IPS-20b (cell line): ENCODE measurements around the gene ZBP1.

Experiments
- H3K27ac ChIP-seq: one replicate; pipeline ENCODE4 v1.5.1; 2013; ENCODE audit warnings: low read length
- H3K27me3 ChIP-seq: 2 replicates; pipeline ENCODE4 v1.6.1; 2013; ENCODE audit warnings: mild to moderate bottlenecking, low read length, inconsistent platforms; ENCODE audit not compliant: insufficient read depth
- H3K36me3 ChIP-seq: 2 replicates; pipeline ENCODE4 v1.6.1; 2013; ENCODE audit warnings: low read depth, mild to moderate bottlenecking, inconsistent platforms, low read length, moderate library complexity; ENCODE audit not compliant: insufficient read depth
- H3K4me1 ChIP-seq: 2 replicates; pipeline ENCODE4 v1.6.1; 2013; ENCODE audit warnings: mild to moderate bottlenecking, control low read depth, inconsistent platforms, low read length, moderate library complexity; ENCODE audit not compliant: insufficient read depth
- H3K4me3 ChIP-seq: 2 replicates; pipeline ENCODE4 v1.5.1; 2013; ENCODE audit warnings: mild to moderate bottlenecking, low read length, inconsistent platforms
- H3K9ac ChIP-seq: 2 replicates; pipeline ENCODE4 v1.6.1; 2013; ENCODE audit warnings: low read depth, mild to moderate bottlenecking, inconsistent platforms, low read length, moderate library complexity
- H3K9me3 ChIP-seq: 2 replicates; pipeline ENCODE4 v1.6.1; 2013; ENCODE audit warnings: mild to moderate bottlenecking, low read depth, low read length, inconsistent platforms; ENCODE audit not compliant: insufficient read depth

Gene ZBP1

GRCh38 chr20:57567471-57568079 is 52.7 kb downstream of the ZBP1 start:
- Histone ChIP-seq H3K9ac (no peak overlapping the region), H3K27me3 (0 out of 2 replicates have a peak, but pooled peaks cover 3% of the 10 kb centered on the region), H3K4me1 (no peaks in the 10 kb centered on the region), H3K27ac (no peak overlapping the region), H3K4me3 (no peak overlapping the region), H3K9me3 (no peaks in the 10 kb centered on the region), H3K36me3 (no peaks in the 10 kb centered on the region)

- H3K27me3 ChIP-seq = no peaks in the 10 kb centered on the region
- H3K27ac ChIP-seq = no peak overlapping the region
Observed at GRCh38 chr20:57566803-57567459, 53.3 kb downstream of the ZBP1 start.

GRCh38 chr20:57566399-57566798 is 53.8 kb downstream of the ZBP1 start:
- Histone ChIP-seq H3K4me3 (no peak overlapping the region), H3K9me3 (no peaks in the 10 kb centered on the region), H3K27me3 (no peaks in the 10 kb centered on the region), H3K27ac (no peak overlapping the region), H3K9ac (no peak overlapping the region), H3K36me3 (no peaks in the 10 kb centered on the region), H3K4me1 (no peaks in the 10 kb centered on the region)

More at GRCh38 chr20:57566803-57567459, 53.3 kb downstream of the ZBP1 start:
- no peak overlapping the region for H3K4me3 ChIP-seq
- no peaks in the 10 kb centered on the region for H3K4me1 ChIP-seq
- no peak overlapping the region for H3K9ac ChIP-seq
- no peaks in the 10 kb centered on the region for H3K9me3 ChIP-seq
- no peaks in the 10 kb centered on the region for H3K36me3 ChIP-seq

GRCh38 chr20:57564951-57565642 is 55.1 kb downstream of the ZBP1 start:
- no peaks in the 10 kb centered on the region for H3K36me3 ChIP-seq
- H3K4me1 ChIP-seq = no peaks in the 10 kb centered on the region
- H3K4me3 ChIP-seq = no peak overlapping the region
- no peaks in the 10 kb centered on the region for H3K9me3 ChIP-seq
- no peak overlapping the region for H3K9ac ChIP-seq
- H3K27ac ChIP-seq = no peak overlapping the region
- no peaks in the 10 kb centered on the region for H3K27me3 ChIP-seq

GRCh38 chr20:57564180-57564802 is 55.9 kb downstream of the ZBP1 start:
- no peaks in the 10 kb centered on the region for H3K27me3 ChIP-seq
- H3K9me3 ChIP-seq = no peaks in the 10 kb centered on the region
- H3K9ac ChIP-seq = no peak overlapping the region
- no peak overlapping the region for H3K4me3 ChIP-seq
- no peak overlapping the region for H3K27ac ChIP-seq
- H3K36me3 ChIP-seq = no peaks in the 10 kb centered on the region
- no peaks in the 10 kb centered on the region for H3K4me1 ChIP-seq

GRCh38 chr20:57563522-57563921 is 56.7 kb downstream of the ZBP1 start:
- Histone ChIP-seq H3K4me3 (no peak overlapping the region), H3K27ac (no peak overlapping the region), H3K4me1 (no peaks in the 10 kb centered on the region), H3K9me3 (no peaks in the 10 kb centered on the region), H3K9ac (no peak overlapping the region), H3K36me3 (no peaks in the 10 kb centered on the region), H3K27me3 (no peaks in the 10 kb centered on the region)

- no peak overlapping the region for H3K9ac ChIP-seq
- H3K27ac ChIP-seq = no peak overlapping the region
- no peaks in the 10 kb centered on the region for H3K9me3 ChIP-seq
- H3K36me3 ChIP-seq = no peaks in the 10 kb centered on the region
- no peak overlapping the region for H3K4me3 ChIP-seq
- H3K27me3 ChIP-seq = peaks cover 2% of the 10 kb centered on the region; the same call in 1 of the 2 replicates
- no peaks in the 10 kb centered on the region for H3K4me1 ChIP-seq
Observed at GRCh38 chr20:57562541-57563465, 57.4 kb downstream of the ZBP1 start.

GRCh38 chr20:57561356-57562279 is 58.6 kb downstream of the ZBP1 start:
- H3K36me3 ChIP-seq = no peaks in the 10 kb centered on the region
- no peak overlapping the region for H3K27ac ChIP-seq
- H3K4me3 ChIP-seq = no peak overlapping the region
- H3K27me3 ChIP-seq = peaks cover 5% of the 10 kb centered on the region
- no peaks in the 10 kb centered on the region for H3K9me3 ChIP-seq
- no peak overlapping the region for H3K9ac ChIP-seq
- no peaks in the 10 kb centered on the region for H3K4me1 ChIP-seq

- no peak within 1 kb of the TSS for H3K27ac ChIP-seq
- H3K4me3 ChIP-seq = no peak within 1 kb of the TSS
- H3K27me3 ChIP-seq = peaks cover 5% of the 10 kb centered on the region
- no peaks in the 10 kb centered on the region for H3K4me1 ChIP-seq
- H3K36me3 ChIP-seq = no peaks in the 10 kb centered on the region
- no peaks in the 10 kb centered on the region for H3K9me3 ChIP-seq
- H3K9ac ChIP-seq = no peak within 1 kb of the TSS
Observed at GRCh38 chr20:57560554-57561355, 59.5 kb downstream of the ZBP1 start, which contains the start of gene PCK1. TSS of gene PCK1 (plus strand) at chr20:57561110. CDS start at chr20:57561412, 302 bp downstream.
